Ishikawa (cell line): ENCODE results near the gene IKZF3.

ENCODE experiments used
- CEBPB ChIP-seq: IDR thresholded peaks from 2 replicates; pipeline ENCODE4 v1.6.1; 2012
- CREB1 ChIP-seq: IDR thresholded peaks from 2 replicates; pipeline ENCODE4 v1.6.1; 2012; ENCODE audit warnings: low read depth
- EGR1 ChIP-seq: IDR thresholded peaks from 2 replicates; pipeline ENCODE4 v1.6.1; 2012
- EP300 ChIP-seq: IDR thresholded peaks from 2 replicates; pipeline ENCODE4 v1.6.1; 2012; ENCODE audit warnings: borderline replicate concordance
- FOXM1 ChIP-seq: IDR thresholded peaks from 2 replicates; pipeline ENCODE4 v1.6.1; 2012; ENCODE audit warnings: low read depth, borderline replicate concordance
- MAX ChIP-seq: IDR thresholded peaks from 2 replicates; pipeline ENCODE4 v1.6.1; 2012
- NFIC ChIP-seq: IDR thresholded peaks from 2 replicates; pipeline ENCODE4 v1.6.1; 2012
- RAD21 ChIP-seq: IDR thresholded peaks from 2 replicates; pipeline ENCODE4 v1.6.1; 2012; ENCODE audit warnings: low read depth
- REST ChIP-seq: IDR thresholded peaks from 2 replicates; pipeline ENCODE4 v1.6.1; 2012; ENCODE audit warnings: low read depth, mild to moderate bottlenecking
- TAF1 ChIP-seq: IDR thresholded peaks from 2 replicates; pipeline ENCODE4 v1.6.1; 2012; ENCODE audit warnings: low read depth, mild to moderate bottlenecking
- TCF12 ChIP-seq: IDR thresholded peaks from 2 replicates; pipeline ENCODE4 v1.6.1; 2012; ENCODE audit warnings: low read depth
- TEAD4 ChIP-seq: IDR thresholded peaks from 2 replicates; pipeline ENCODE4 v1.6.1; 2012
- USF1 ChIP-seq: IDR thresholded peaks from 2 replicates; pipeline ENCODE4 v1.6.1; 2012
- YY1 ChIP-seq: IDR thresholded peaks from 2 replicates; pipeline ENCODE4 v1.6.1; 2012; ENCODE audit warnings: low read depth
- ZBTB7A ChIP-seq: IDR thresholded peaks from 2 replicates; pipeline ENCODE4 v1.6.1; 2012; ENCODE audit warnings: low read depth

Gene IKZF3

GRCh38 chr17:39754958-39755553, 109.1 kb downstream of the IKZF3 start:
- TF ChIP-seq FOXM1 (no peak), TCF12 (no peak), ZBTB7A (0 out of 2 replicates have a peak, but pooled peaks have one; percentile 15), RAD21 (no peak), CREB1 (no peak)

GRCh38 chr17:39754161-39754957, 109.8 kb downstream of the IKZF3 start:
- TF ChIP-seq EGR1 (peak; percentile 61), CREB1 (no peak), FOXM1 (no peak), NFIC (0 out of 2 replicates have a peak, but pooled peaks have one; percentile 28), TCF12 (peak; percentile 83), MAX (peak; percentile 41), RAD21 (peak; percentile 87), CEBPB (no peak), REST (no peak), YY1 (no peak), EP300 (peak; percentile 41; the same call in 1 of the 2 replicates), TEAD4 (peak; percentile 13; the same call in 1 of the 2 replicates), USF1 (no peak), ZBTB7A (peak; percentile 91), TAF1 (peak; percentile 60; the same call in 1 of the 2 replicates)

GRCh38 chr17:39753514-39754160, 110.5 kb downstream of the IKZF3 start:
- TF ChIP-seq USF1 (no peak), CEBPB (no peak), REST (no peak), RAD21 (no peak), ZBTB7A (no peak), MAX (peak; percentile 86), NFIC (no peak; the same call in 1 of the 2 replicates), YY1 (peak; percentile 12; the same call in 1 of the 2 replicates), TAF1 (no peak), EP300 (no peak), FOXM1 (no peak), EGR1 (no peak), TCF12 (no peak)

GRCh38 chr17:39752241-39752881, 111.8 kb downstream of the IKZF3 start:
- TF ChIP-seq ZBTB7A (0 out of 2 replicates have a peak, but pooled peaks have one; percentile 2), CEBPB (no peak)

GRCh38 chr17:39751637-39752036, 112.5 kb downstream of the IKZF3 start:
- TF ChIP-seq CREB1 (no peak), EGR1 (no peak), EP300 (0 out of 2 replicates have a peak, but pooled peaks have one; percentile 17), MAX (0 out of 2 replicates have a peak, but pooled peaks have one; percentile 9), FOXM1 (no peak), ZBTB7A (peak; percentile 56; the same call in 1 of the 2 replicates), NFIC (0 out of 2 replicates have a peak, but pooled peaks have one; percentile 32), TCF12 (peak; percentile 23; the same call in 1 of the 2 replicates), USF1 (no peak), TEAD4 (no peak), TAF1 (no peak)
